Mucosa of stomach (tissue), 1 donor: ENCODE data around the gene SNN.
A peak's percentile ranks its signal among the peaks of the same experiment; 100 is the strongest.

ENCODE experiments used
- H3K27me3 ChIP-seq: one replicate; pipeline ENCODE4 v1.7.0; 2013; ENCODE audit warnings: mild to moderate bottlenecking, low read length; ENCODE audit not compliant: control insufficient read depth, insufficient read depth
- H3K36me3 ChIP-seq: one replicate; pipeline ENCODE4 v1.7.0; 2013; ENCODE audit warnings: low read length; ENCODE audit not compliant: control insufficient read depth, insufficient read depth
- H3K4me1 ChIP-seq: one replicate; pipeline ENCODE4 v1.7.0; 2013; ENCODE audit warnings: mild to moderate bottlenecking, low read length; ENCODE audit not compliant: control insufficient read depth, insufficient read depth
- H3K4me3 ChIP-seq: one replicate; pipeline ENCODE4 v1.7.0; 2013; ENCODE audit warnings: low read length
- H3K9ac ChIP-seq: one replicate; pipeline ENCODE4 v1.7.0; 2013; ENCODE audit warnings: mild to moderate bottlenecking, low read length, moderate library complexity
- H3K9me3 ChIP-seq: one replicate; pipeline ENCODE4 v1.7.0; 2013; ENCODE audit warnings: mild to moderate bottlenecking, low read length, moderate library complexity; ENCODE audit not compliant: control insufficient read depth
- donor health status: Pancreatic carcinoma.

Gene SNN

DNA sequence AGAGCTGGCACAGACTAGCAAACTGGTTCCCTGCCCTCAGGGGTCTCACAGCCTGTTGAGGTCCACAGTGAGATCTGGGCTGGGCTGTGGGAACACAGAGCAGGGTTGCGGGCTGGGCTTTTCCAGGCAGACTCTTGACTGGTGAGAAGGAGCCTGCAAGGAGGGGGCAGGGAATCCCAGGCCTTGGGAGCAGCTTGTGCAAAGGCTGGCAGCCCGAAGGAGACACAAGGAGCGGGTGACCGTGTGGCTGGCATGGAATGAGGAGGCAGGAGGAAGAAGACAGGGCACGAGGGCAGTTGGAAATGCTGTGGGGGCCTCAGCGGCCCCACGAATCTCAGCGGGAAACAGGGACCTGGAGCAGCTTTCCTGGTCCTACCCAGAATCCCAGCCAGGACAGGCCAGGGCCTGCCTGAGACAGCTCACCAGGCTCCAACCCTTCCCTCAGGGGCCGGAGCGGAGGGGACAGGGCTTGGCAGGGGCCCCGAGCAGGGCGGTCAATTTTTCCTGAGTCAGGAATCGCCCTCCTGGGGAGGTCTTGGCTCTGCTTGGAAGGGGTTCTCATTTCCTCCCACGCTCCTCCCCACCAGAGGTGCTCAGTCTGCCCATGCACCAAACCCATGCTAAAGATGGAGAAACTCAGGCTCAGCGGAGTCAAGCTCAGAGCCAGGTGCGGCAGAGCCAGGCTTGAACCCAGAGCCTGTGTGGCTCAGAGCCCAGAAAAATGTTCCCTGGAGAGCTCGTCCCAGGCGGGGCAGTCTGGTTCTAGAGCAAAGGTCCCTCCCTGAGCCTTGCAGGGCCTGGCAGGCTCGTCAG is 9.2 kb upstream of the SNN start:
- Histone ChIP-seq H3K27me3 (no peaks in the 10 kb centered on the region), H3K36me3 (no peaks in the 10 kb centered on the region), H3K9me3 (no peaks in the 10 kb centered on the region), H3K9ac (no peak overlapping the region), H3K4me3 (no peak overlapping the region), H3K4me1 (no peaks in the 10 kb centered on the region)

DNA sequence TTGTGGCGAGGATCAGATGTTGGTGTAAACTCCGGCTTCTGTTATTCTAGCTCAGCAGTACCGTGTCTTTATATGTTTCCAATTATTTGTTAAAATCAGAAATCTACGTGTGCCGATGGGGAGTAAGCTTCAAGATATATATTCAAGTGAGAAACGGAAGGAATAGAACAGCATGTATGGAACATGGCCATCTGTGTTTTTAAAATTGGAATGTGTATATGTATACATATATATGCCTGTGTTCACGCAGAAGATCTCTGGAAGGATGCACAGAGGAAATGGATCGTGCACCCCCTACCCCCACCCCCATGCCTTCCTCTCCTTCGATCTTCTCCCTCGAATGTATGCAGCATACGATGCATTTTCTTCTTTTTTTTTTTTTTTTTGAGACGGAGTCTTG is 7.7 kb upstream of the SNN start:
- no peaks in the 10 kb centered on the region for H3K9me3 ChIP-seq
- no peaks in the 10 kb centered on the region for H3K4me1 ChIP-seq
- H3K27me3 ChIP-seq = no peaks in the 10 kb centered on the region
- H3K4me3 ChIP-seq = no peak overlapping the region
- no peaks in the 10 kb centered on the region for H3K36me3 ChIP-seq
- H3K9ac ChIP-seq = no peak overlapping the region

DNA sequence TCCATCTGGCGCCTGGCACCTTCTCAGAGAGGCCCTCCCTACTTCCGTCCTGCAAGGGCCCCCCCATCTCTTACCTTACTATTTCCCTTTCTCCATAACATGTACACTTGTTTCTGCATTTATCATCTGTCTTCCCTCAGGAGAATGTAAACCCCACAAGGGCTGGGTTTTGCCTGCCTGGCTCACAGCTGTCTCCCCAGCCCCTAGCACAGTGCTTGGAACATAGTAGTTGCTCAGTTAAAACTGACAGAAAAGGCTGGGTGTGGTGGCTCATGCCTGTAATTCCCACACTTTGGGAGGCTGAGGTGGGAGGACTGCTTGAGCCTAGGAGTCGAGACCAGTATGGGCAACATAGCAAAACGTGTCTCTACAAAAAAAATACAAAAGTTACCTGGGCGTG is 5.7 kb upstream of the SNN start:
- Histone ChIP-seq H3K36me3 (no peaks in the 10 kb centered on the region), H3K27me3 (no peaks in the 10 kb centered on the region), H3K4me1 (no peaks in the 10 kb centered on the region), H3K9me3 (no peaks in the 10 kb centered on the region), H3K9ac (no peak overlapping the region), H3K4me3 (no peak overlapping the region)

DNA sequence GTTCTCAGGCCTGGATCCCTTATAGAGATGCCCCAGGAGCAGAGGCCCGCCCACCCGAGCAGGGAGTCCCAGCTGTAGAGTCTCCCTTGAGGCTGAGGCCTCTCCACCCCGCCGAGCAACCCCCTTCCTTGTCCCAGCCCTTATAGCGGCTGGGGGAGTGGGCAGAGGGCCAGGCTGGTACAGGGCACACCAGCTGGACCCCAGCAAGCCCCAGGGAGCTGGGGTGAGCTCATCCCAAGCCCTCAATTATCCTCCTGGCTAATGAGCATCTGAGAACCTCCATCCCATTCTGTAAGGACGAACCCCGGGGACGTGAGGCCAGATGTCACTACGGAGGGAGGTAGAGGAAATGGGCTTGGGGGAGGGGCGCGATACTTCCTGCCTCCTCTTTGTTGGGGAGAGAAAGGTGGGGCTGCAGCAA is 3.2 kb upstream of the SNN start:
- H3K27me3 ChIP-seq = no peaks in the 10 kb centered on the region
- H3K9ac ChIP-seq = no peak overlapping the region
- no peaks in the 10 kb centered on the region for H3K9me3 ChIP-seq
- no peak overlapping the region for H3K4me3 ChIP-seq
- peaks cover 11% of the 10 kb centered on the region for H3K4me1 ChIP-seq
- H3K36me3 ChIP-seq = no peaks in the 10 kb centered on the region

DNA sequence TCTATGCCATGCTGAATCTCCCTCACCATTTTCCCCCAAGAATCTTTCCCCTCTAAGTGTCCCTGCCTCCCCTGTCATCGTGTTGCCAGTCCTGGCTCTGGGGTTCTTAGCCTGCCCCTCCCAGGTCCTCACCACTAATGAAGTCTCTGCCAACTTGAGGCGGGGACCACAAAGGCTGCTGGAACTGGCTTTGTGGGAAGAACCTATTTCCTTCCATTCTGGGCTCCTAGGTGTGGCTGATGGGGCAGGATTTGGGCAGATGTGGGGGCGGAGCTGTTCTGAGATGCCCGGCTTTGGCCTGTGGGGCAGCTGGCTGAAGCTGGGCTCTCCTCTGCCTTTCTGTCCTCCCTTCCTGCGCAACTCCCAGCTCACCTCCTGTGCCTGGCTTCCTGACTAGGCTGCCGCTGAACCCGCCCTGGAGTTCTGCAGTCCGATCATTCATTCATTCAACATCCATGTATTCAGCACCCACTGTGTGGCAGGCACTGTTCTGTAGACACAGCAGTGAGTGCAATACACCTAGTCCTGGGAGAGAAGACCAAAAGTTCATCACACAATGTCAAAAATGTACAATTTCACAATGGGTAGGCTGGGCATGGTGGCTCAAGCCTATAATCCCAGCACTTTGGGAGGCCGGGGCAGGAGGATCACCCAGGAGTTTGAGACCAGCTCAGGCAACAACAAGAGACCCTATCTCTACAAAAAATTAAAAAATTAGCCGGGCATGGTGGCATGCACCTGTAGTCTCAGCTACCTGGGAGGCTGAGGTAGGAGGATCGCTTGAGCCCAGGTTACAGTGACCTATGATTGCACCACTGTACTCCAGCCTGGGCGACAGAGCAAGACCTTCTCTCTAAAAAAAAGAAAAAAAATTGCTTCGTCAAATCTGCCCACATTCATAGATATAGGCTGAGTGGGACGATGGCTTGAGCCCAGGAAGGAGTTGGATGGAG is 1.9 kb upstream of the SNN start:
- H3K36me3 ChIP-seq = no peaks in the 10 kb centered on the region
- H3K9me3 ChIP-seq = no peaks in the 10 kb centered on the region
- no peak overlapping the region for H3K9ac ChIP-seq
- no peak overlapping the region for H3K4me3 ChIP-seq
- H3K4me1 ChIP-seq = peaks cover 19% of the 10 kb centered on the region
- H3K27me3 ChIP-seq = no peaks in the 10 kb centered on the region

DNA sequence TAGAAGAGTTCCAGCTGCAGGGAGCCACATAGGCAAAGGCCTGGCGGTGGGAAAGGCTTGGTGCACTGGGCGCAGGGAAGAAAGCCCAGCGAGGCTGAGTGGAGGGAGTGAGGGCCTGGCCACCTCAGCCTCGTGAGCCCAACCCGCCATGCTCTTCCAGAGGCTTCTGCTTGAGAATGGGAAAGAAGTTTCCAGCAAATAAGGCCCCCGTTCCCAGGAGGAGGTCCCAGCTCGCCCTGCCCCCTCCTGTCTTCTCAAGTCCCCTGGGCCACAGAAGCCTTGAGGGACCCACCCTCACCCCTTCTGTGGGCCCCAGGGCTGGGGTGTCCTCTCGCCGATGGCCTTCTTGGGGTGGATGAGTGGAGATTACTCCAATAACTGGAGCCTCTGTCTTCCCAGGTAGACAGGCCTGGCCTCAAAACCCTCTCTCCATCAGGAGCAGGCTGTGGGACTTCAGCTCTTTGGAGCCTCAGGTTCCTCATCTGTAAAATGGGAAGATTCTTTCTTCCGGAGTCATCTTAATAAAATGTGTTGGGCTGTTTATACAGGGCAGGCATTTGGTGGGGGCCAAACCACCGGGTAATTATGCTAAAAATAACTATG is 933 bp upstream of the SNN start:
- no peaks in the 10 kb centered on the region for H3K9me3 ChIP-seq
- H3K4me1 ChIP-seq = peaks cover 23% of the 10 kb centered on the region
- H3K27me3 ChIP-seq = no peaks in the 10 kb centered on the region
- H3K9ac ChIP-seq = no peak overlapping the region
- no peaks in the 10 kb centered on the region for H3K36me3 ChIP-seq
- no peak overlapping the region for H3K4me3 ChIP-seq

DNA sequence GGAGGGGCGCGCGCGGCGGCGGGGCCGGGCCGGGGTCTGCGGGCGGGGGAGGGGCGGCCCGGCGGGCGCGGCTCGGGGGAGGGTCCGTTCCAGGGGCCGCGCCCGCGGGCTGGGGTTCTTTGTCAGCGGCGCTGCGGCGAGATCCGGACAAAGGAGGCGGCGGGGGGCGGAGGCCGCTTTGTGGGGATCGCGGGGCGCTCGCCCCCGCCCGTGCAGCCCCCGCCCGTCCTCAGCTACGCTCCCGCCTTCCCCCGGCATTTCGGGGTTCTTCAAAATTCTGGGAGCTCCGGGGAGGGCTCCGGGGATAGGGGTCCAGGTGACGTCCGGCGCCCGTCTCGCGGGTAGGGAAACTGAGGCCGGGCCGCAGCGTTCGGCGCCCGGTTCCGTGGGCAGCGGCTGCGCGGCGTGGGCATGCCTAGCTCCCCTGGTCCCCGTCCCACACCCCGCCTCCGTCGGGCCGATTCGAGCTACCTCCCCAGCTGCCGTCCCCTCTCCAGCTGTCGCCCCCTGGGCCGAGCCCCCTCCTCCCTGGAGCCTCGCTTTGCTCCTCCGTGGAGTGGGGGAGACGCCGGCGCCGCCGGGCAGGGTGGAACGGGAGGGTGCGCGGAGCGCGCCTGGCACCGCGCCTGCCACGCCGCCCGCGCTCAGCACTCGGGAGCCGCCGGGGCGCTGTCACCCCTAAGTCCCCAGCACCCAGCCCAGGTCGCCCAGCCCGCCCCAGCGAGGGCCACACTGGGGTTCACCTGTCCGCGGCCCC is 546 bp downstream of the SNN start:
- H3K36me3 ChIP-seq = no peaks in the 10 kb centered on the region
- H3K27me3 ChIP-seq = no peaks in the 10 kb centered on the region
- H3K4me1 ChIP-seq = peaks cover 36% of the 10 kb centered on the region
- no peaks in the 10 kb centered on the region for H3K9me3 ChIP-seq
- H3K4me3 ChIP-seq = no peak overlapping the region
- peak overlapping the region; percentile 31 for H3K9ac ChIP-seq

DNA sequence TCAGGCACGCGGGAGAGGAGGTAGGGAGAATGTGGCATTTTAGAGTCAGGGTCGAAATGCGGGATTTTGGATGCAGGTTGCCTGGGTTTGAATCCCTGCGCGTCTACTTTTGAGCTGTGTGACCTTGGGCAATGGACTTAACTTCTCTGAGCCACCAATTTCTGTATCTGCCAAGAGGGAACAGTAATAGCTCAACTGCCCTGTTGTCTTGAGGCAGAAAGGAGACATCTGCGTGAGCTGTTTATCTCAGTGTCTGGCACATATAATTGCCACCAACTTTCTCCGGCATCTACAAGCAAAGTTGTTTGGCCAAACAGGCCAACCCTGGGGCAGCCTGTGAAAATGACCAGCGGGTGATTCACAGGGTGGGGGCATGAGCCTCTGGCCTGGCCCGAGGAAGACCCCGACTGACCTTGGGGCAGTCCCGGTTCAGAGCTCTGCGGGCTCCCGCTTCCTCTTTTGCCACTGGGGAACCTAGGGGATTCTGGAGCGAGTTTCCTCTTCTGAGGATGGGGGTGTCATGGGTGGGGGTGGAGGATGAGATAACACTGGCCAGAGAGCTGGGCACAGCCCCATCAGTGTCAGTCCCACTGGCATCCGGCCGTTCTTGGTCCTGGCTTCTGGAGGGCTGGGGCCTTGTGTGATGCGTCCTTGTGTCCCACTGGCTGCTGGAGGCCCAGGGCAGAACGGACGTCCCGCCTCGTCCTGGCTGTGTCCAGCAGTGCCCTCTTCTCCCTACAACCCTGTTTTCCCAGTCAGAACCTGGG is 1.3 kb downstream of the SNN start:
- Histone ChIP-seq H3K9ac (peak overlapping the region; percentile 31), H3K4me1 (peaks cover 41% of the 10 kb centered on the region), H3K36me3 (no peaks in the 10 kb centered on the region), H3K9me3 (no peaks in the 10 kb centered on the region), H3K27me3 (no peaks in the 10 kb centered on the region), H3K4me3 (no peak overlapping the region)

DNA sequence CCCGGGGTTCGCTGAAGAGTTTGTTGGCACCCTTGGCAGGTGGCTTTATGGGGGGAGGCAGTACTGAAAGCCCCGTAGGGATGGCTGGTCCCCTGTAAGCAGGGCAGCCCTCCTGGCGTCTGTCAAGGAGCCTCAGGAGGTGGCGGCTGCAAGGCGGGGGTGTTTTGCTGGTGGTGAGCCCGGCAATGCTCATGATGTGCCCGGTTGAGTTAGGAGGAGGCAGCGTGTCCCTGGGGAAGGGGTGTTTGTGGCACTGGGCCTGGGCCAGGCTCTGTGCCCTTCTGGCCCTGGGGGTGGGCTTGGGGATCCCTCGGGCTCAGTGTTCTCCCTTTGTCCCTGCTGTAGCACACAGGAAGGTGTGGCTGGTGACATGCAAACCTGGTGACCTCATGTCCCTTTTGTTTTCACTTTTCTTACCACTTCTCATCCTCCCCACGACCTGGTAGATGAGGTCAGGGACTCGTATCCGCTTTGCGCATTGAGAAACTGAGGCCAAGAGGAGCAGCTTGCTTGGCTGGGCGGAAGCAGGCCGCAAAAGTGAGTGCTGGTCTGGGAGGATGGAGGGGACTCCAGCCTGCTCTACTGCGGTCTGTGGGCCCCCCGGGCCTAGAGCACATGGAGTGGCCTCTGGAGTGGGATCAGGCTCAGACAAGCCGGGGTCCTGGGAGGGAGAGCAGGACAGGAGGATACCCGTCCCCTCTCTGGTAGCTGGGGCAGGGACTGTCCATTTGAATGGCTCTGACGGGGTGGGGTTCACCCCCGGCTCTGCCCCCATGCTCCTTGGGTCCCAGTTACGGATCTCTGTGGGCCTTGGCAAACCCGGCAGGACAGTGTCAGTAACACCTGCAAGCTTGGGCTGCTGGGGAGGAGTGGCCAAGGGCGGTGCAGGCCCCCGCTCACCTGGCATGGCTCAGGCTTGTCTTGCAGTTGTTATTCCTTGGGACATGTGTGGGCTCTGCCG is 2.2 kb downstream of the SNN start:
- no peak overlapping the region for H3K4me3 ChIP-seq
- peaks cover 50% of the 10 kb centered on the region for H3K4me1 ChIP-seq
- H3K9me3 ChIP-seq = no peaks in the 10 kb centered on the region
- H3K9ac ChIP-seq = no peak overlapping the region
- no peaks in the 10 kb centered on the region for H3K36me3 ChIP-seq
- no peaks in the 10 kb centered on the region for H3K27me3 ChIP-seq

DNA sequence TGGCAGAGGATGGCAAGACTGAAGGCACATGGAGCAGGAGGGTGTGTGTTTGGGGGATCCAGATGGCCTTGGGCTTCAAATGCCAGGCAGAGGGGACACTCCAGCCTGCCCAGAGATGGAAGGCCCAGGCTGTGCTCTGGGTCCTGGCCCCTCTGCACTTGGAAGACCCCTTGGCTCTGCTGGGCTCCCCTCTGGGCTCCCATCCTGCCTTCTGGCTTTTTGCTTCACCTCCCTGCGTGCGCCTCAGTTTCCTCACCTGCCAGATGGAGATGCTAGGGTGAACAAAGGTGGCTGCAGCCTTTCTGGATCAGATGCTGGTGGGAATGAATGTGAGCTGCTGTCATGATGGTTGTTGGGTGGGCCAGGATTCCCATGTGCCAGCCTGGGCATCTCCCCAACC is 3.0 kb downstream of the SNN start:
- H3K4me1 ChIP-seq = peaks cover 56% of the 10 kb centered on the region

More for the DNA sequence above, 3.0 kb downstream of the SNN start:
- Histone ChIP-seq H3K9ac (no peak overlapping the region), H3K36me3 (no peaks in the 10 kb centered on the region), H3K27me3 (no peaks in the 10 kb centered on the region), H3K9me3 (no peaks in the 10 kb centered on the region), H3K4me3 (no peak overlapping the region)
